Astrocyte of the cerebellum (primary cell): ENCODE results near the gene MSI2.

Experiments used
- DNase-seq: peaks from one replicate; pipeline ENCODE4 v3.0.0-alpha.2; 2011; ENCODE audit warnings: low read depth
- H3K4me3 ChIP-seq: 2 replicates; pipeline ENCODE4 v1.5.1; 2011; ENCODE audit warnings: mild to moderate bottlenecking, low read depth, low read length, moderate library complexity
- in situ Hi-C: cut with HindIII; loops from 2 replicates; pipeline ENCODE4 v1.10.0; 2017; ENCODE audit warnings: low sequenced_read_pairs
- TF ChIP-seq, protein P1 (sequence below): IDR thresholded peaks from 2 replicates; pipeline ENCODE4 v1.5.1; 2012; ENCODE audit warnings: low read length, low read depth, moderate library complexity, mild to moderate bottlenecking; ENCODE audit errors: missing control alignments

Gene MSI2

GRCh38 chr17:57562184-57562698 lies 305.9 kb downstream of the MSI2 start:
- no peak for DNase-seq
- TF ChIP-seq, protein P1, sequence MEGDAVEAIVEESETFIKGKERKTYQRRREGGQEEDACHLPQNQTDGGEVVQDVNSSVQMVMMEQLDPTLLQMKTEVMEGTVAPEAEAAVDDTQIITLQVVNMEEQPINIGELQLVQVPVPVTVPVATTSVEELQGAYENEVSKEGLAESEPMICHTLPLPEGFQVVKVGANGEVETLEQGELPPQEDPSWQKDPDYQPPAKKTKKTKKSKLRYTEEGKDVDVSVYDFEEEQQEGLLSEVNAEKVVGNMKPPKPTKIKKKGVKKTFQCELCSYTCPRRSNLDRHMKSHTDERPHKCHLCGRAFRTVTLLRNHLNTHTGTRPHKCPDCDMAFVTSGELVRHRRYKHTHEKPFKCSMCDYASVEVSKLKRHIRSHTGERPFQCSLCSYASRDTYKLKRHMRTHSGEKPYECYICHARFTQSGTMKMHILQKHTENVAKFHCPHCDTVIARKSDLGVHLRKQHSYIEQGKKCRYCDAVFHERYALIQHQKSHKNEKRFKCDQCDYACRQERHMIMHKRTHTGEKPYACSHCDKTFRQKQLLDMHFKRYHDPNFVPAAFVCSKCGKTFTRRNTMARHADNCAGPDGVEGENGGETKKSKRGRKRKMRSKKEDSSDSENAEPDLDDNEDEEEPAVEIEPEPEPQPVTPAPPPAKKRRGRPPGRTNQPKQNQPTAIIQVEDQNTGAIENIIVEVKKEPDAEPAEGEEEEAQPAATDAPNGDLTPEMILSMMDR = no peak
- in situ Hi-C loops = no loop called here
- no peak overlapping the region for H3K4me3 ChIP-seq

- TF ChIP-seq, protein P1 = no peak
- in situ Hi-C loops = no loop called here
- no peak for DNase-seq
- no peak overlapping the region for H3K4me3 ChIP-seq
These were observed 307.6 kb downstream of the MSI2 start for GRCh38 chr17:57563958-57564357.

DNA sequence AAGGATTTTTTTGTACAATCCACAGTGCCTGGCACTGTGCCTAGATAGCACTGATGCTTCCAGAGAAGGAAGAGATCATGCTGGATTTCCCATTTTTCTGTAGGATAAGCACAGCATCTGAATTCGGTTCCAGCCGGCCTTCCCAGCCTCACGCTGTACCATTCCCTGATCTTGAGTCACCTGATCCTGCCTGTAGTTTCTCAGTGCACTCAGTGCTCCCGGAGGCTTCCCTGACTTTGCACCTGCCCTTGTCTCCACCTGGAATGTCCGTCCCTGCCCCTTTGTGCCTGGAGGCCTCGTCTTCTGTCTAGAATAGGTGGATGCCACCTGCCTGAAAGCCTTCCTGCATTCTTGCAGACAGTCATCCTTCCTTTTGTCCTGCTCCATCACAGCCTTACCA lies 308.9 kb downstream of the MSI2 start:
- TF ChIP-seq, protein P1 = no peak
- no peak overlapping the region for H3K4me3 ChIP-seq
- in situ Hi-C loops = no loop called here
- DNase-seq = no peak

- no peak overlapping the region for H3K4me3 ChIP-seq
- TF ChIP-seq, protein P1 = no peak
- in situ Hi-C loops = no loop called here
- no peak for DNase-seq
These were observed 310.4 kb downstream of the MSI2 start for GRCh38 chr17:57566721-57567120.

- H3K4me3 ChIP-seq = no peak overlapping the region
- no peak for DNase-seq
- TF ChIP-seq, protein P1 = no peak
- in situ Hi-C loops = no loop called here
These were observed 310.9 kb downstream of the MSI2 start for GRCh38 chr17:57567251-57567650.

DNA sequence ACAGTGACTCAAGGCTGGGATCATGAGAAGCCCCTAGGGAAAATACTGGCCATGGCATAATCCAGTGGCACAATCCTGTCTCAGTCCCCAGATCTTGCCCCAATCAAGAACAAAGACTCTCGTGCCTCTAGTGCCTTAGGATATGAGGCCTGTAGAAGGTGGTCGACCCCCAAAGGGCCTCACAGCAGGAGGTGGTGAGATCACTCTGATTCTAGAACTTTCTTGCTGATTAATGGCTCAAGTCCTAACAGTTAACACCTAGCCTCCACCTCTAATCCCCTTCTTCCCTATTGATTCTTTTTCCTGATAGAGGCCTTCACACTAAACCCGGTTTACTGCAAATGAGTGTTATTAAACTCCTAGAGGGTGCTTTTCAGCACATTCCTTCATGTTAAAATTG lies 312.0 kb downstream of the MSI2 start:
- in situ Hi-C loops = no loop called here

More for the DNA sequence above, 312.0 kb downstream of the MSI2 start:
- TF ChIP-seq, protein P1 = no peak
- DNase-seq = no peak
- H3K4me3 ChIP-seq = no peak overlapping the region
